CD4-positive, alpha-beta T cell treated with Interleukin-6 at 100 ng/mL for 8 hours (primary cell): ENCODE results near the gene PYGL.
"Not testable (repeated sequence)": the region's sequence is repeated elsewhere in the genome, so short reads cannot be mapped to it uniquely, and the experiment has no call there.

Experiments
- DNase-seq: peaks from one replicate; pipeline ENCODE4 v3.0.0-alpha.2; 2020; ENCODE audit warnings: mixed read lengths, low spot score

PYGL gene

DNA sequence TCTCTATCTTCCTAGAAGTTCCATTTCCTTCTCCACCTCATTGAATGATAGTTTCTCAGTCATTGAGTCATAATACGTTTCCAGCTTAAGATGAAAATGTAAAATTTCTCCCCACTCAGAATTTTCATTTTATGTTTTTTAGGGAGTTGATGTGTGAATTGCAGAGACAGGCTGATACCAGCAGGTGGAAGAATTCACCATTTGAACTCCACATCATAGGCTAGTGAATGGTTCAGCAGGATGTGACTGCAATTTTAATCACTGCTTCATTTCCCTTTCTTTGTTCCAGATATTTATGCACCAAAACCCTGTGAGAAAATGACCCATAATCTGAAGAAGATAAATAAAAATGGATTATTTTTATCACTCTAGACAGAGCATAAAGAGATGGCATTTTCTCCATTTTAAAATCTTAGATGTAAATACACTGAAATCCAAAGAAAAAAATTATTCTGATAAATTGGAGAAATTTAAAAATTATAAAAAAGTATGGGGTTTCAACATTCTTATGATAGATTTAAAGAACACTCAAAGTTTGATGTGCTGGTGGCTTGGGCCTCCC is 10.6 kb upstream of the PYGL start:
- DNase-seq, result no peak

DNA sequence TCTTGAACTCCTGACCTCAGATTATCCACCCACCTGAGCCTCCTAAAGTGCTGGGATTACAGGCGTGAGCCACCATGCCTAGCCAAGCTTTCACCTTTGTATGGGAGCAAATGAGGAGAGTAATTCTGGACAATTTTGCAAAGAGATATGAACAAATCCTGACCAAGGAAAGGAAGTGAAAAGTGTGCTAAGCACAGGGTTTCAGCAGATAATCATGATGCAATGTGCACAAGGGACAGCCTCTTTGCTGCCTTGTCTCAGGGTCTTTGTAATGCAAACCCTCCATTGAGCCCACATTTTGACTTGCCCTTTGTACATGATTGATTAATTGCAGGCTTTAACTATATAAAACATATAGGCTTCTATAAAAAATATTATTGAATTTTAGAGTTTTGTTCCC is 9.2 kb upstream of the PYGL start:
- no peak for DNase-seq

DNA sequence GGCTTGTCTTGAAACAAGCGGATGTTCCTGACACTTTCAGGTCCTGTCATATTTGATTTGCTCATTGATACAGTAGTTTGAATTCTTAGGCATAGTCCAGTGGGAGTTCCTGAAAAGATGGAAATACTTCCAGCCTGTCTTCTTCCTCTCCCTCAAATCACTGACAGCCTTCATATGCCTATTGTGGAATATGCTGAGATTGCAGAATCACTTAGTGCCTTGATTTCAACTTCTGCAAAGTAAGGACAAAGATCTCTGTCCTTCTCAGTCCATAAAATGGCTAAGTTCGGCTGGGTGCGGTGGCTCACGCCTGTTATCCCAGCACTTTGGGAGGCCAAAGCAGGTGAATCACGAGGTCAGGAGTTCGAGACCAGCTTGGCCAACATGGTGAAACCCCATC is 6.7 kb upstream of the PYGL start:
- no peak for DNase-seq

DNA sequence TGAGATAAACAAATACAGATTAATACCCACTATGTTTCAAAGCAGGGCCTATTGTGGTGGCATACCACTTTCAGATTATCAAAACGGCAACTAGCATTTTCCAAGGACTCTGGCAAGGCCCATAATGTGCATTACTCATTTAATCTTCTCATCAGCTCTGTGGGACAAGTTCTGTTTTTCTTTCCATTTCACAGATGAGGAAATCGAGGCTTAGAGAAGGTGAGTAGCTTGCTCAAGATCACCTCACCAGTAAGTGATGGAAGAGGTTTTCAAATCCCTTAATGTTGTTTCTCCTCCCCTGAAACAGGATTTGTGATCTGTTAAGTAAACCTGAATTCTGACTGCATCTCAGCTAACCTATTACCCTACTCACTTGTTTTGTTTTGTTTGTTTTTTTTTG is 3.9 kb upstream of the PYGL start:
- DNase-seq, result no peak

DNA sequence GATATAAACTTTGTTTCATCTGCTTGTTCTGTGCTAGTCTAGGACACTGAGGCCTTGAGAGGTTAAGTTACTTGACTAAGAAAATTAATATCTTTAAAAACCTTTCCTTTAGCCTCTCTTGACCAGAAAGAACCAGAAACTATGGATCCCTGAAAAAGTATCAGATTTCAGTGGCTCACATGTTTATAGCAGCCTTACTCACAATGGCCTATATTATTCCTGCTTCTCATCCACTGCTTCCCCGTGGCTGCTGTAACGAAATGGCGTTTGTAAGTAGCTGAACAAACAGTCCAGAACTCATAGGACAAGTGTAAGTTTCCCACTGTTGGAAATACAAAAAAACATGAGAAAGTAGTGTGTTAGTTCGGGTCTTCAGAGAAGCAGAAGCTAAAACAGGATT is 3.2 kb upstream of the PYGL start:
- DNase-seq, result no peak

DNA sequence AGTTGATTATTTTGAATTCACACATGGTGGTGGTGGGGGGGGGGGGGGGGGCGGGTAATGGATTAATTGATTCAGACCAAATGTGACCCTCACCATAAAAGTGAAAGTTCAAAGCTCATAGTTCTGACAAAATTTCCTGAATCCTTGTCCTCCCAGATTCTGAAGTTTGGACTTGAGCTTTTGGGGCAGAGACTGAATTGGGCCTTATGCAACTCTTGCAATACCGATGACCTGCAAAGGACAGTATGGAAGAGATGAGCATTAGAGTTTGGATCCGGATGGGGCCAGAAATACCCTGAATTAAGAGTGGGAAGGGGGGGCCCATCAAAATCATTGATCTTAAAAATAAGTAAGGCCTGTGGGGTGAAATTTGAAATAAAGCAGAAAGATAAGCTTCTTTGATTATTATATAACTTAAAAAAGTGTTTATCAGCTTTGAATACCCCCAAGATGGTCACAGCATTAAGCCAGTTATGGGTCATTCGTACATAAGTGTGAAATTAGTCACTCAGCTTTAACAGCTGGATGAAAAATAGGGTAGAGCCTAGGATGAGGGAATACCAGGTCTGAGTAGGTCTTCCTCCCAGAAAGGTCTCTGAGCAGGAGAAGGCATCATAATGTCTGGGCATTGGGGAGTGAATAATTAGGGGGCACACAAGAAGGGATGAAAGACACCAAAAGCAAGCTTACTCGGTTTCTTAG is 2.1 kb upstream of the PYGL start:
- no peak for DNase-seq

DNA sequence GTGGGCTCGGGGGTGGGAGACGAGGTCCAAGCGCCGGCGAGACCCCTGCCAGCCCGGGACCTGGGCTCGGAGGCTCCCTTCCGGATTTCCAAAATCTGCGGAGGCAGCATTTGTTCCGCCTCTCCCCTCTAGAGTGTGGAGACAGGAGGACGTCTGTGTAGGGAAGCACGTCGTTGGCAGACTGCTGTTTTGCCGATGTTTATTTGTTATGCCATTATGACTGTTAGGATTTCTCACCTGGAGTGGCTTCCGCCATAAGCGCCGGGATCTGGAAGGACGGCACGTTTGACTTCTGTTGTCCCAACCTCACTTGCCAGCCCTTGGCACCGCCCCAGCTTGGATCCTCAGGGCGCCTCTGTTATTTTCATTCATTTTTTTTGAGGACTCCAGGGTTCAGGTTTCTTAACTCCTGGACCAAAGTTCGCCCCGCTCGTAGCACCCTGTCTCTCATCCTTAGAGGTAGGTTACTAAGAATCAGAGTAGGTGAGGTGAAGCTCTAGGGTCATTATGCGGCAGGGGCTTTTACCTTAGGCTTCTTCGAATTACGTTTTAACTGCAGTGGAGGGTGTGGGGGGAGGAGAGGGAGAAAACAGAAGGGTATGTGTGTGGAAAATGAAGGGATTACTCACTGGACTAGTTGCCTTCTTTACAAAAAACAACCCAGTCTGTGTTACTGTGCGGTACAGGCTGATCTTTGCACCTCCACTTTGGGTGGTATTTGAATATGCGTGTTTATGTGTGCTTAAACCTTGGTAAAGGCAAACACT is 547 bp upstream of the PYGL start:
- DNase-seq, result no peak

DNA sequence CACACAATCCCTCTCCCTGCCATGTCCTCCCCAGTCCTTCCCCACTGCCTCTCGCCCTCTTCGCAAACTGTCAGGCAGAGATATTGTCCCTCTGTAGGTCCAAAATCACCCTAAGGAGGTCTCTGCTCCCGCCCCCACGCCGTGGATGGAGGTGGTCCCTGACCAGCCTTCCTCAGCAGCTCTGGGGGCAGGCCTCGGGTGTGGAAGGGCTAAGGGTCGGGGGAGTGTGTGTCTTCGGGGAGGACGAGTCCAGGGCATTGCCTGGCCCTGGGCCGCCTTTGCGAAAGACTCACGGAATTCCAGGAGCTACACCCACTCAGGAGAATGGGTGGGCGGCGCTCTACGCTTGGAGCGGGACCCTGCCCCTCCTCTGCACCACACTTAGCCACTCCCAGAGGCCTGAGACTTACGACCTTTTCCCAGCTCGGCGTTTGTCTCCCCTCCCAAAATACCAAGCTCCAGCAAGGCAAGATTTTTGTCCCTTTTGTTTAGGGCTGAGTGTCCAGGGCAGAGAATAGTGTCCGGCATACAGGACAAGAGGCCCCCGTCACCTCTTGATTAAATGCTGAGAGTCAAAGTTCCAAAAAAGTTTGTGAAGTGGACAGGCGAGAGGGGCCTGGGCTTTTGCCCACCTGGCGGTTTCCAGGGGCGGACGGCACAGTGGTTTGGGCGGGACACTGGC is 881 bp downstream of the PYGL start:
- DNase-seq, result no peak

DNA sequence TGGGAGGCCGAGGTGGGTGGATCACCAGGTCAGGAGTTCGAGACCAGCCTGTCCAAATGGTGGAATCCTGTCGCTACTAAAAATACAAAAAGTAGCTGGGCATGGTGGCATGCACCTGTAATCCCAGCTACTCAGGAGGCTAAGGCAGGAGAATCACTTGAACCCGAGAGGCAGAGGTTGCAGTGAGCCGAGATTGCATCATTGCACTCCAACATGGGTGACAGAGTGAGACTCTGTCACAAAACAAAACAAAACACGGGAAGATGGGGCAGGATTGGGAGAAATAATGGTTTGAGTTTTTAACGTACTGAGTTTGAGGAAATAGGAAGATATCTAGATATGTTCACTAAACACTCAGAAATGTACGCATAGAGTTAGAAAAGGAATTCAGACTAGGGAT is 2.6 kb downstream of the PYGL start:
- DNase-seq, result not testable (repeated sequence)

DNA sequence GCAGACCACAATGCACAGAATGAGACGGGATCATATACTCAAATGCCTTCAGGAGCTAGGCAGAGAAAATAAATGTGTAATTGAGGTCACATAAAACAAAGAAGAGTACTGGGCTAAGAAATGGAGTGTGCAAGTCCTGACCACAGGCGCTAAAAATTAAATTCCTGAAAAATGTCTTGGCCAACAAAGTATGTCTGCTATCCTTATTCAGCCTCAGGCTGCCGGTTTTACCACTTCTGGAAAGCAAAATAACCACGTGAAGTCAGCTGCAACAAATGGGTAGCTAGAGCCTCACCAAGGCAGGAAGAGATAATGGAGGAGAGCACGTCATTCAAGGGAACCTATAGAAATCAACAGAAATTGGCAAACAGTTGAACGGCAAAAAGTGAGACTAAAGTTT is 3.1 kb downstream of the PYGL start:
- DNase-seq, result no peak

DNA sequence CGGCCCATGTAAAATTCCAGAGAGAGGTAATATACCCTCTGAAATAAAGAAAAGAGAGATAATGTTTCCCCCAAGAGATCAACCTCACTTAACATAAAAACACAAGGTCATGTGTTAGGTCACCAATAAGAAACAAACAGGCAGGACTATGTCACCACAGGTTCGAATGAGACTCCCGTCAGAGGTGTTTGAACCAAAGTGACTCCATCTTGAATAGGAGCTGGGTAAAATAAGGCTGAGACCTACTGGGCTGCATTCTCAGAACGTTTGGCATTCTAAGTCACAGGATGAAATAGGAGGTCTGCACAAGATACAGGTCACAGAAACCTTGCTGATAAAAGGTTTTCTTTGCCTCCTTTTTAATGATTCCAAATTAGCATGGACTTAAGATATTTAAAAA is 6.5 kb downstream of the PYGL start:
- no peak for DNase-seq

DNA sequence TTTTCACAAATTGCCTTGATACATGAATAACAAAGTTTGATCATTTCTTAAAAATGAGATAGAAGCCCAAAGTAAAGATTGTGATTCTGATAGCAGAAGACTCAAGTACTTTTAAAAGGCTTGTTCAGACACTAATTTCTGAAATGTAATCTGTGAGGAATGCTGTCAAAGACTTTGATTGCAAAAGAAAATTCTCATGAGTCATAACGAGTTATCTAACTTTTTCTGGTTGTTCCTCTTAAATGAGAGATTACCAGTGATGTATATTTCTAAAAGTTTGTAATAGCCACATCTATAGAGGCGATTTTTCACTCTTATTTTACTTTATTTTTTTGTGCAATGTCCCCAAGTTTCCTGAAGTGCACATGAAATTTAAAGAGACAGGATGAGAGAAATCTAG is 7.0 kb downstream of the PYGL start:
- DNase-seq, result no peak

DNA sequence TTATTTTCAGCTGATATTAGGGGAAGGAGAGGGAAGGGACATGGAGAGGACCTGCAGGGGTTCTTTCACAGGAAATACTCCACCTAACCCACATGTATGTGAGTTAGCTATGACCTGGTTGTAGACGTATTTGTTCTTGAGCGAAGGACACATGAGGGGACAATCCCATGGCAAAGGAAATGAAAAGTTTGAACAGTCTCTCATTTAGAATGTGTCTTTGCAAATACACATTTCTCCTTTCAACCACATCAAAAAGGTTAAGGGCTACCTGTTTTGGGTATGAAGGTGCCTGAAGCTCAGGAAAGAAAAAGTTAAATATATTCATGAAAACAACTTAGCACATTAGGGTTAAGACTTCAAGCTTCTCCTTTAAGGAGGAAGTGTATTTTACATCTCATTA is 7.4 kb downstream of the PYGL start:
- no peak for DNase-seq

DNA sequence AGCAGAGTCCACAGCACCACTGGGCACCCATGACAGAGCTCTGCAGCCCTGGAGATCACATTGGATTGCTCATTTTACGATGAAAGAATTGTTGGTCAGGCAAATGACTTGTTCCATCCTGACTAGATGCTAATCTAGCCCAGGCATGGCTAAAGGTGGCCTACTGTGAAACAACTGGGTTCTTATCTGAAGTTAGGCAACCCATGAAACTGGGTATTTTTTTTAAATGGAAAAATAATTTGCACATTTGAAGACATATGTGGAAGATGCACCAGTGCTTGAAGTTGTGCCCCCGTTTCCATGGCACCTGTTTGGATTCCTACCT is 8.3 kb downstream of the PYGL start:
- DNase-seq, result no peak

DNA sequence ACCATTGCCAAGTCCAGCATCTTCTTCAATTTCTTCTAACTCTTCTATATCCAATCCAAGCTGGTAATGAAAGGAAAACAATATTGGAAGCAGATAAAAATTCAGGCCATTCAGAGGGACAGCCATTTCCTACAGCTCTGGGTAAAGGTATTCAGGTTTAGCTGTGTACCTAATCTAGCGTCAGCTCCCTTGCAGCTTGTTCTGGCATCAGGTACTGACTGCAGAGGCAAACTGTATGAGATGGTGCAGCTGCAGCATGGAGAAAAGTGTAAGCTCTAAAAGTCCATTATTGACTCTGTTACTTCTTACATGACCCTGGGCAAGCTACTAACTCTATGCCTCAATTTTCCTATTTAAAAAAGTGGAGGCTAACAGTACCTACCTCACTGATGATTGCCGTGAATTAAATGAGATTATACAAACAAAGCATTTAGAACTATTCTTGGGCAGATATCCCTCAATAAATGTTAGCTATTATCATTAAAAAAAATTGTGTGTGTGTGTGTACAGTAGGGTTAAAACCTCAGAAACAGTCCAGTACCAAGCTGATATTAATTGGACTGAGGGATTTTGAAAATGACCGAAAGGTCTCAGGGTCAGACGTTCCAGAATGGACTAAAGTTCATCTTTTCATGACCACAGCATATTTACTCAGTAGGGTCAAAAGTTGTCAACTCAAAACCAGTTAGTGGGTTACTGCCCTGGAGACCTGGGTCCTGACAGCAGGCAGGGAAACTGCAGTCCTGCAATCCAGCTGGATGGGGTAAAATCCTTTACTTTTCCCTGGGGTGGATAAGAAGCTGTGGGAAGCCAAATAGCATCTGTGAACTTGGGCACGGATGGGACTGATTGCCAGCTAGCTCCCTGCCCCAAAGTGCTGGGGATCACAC is 8.9 kb downstream of the PYGL start:
- DNase-seq, result no peak

DNA sequence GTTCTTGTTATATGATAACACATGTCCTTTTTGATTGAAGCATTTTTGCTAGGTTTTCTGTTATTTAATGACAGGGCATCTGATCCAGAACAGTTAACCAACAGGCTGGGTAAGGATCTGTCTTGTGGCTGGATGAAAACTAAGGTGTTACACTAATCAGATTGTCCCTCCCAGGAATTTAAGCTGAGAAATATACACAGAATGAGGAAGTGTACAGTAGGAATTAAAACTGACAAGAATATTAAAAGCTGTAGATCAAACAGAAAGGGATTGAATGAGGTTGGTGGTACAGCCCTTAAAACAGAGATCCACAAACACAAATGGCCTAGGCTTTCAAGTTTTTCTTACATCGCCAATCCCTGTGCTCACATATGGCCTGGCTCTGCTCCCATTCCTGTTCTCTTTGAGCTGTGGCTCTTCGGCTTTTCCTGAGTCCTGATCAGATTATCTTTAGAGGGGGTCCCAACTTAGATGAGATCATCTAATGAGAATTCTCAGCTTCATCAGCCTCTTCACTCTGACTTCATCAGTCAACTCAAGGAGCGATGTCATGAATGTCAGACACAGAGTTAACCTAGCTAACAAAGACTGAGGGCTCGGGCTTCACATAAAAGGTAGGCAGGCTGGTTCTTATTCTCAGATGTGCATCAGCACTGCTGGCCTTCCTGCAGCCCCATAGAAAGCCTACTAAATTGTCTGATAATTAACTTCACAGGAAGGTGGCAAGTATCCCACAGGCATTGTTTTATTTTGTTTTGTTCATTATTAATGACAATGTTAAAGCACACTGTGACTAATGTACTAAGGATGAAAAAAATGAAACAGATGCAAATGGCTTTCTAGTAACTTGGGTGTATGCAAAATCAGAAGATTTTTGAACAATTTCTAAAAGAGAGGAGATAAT is 11.4 kb downstream of the PYGL start:
- DNase-seq, result no peak

DNA sequence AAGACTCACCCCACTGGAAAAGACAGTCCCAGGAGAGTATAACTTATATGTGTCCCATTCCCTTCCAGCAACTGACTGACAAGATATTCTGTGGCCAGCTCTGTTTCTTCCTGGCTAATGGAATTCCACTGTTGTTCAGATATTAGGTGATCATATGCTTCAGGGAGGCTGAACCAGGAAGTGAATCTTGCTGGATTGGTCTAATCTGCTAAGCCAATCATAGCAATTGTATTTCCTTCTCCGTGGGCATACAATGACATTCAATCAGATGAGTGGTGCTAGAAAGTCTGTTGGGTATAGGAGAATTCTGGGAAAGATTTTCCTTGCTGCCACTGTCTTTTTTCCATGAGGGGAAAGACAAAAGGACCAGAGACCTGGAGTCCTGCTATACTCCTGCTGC is 12.1 kb downstream of the PYGL start:
- DNase-seq, result no peak

DNA sequence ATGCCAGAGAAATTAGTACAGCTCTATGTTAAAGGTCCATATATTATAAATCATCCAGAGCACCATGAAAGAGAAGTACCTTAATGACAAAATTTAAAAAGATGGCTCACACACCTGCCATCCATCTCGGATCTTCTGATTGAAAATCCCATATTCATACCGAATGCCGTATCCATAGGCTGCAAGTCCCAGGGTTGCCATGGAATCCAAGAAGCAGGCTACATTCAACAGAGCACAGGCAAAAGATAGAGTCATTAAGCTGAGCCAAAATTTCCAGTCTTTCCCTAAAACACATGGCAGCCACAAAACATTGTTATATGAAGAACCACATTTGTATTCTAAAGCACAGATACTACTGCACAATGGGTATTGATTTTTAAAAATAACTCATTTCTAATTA is 12.7 kb downstream of the PYGL start:
- DNase-seq, result no peak

DNA sequence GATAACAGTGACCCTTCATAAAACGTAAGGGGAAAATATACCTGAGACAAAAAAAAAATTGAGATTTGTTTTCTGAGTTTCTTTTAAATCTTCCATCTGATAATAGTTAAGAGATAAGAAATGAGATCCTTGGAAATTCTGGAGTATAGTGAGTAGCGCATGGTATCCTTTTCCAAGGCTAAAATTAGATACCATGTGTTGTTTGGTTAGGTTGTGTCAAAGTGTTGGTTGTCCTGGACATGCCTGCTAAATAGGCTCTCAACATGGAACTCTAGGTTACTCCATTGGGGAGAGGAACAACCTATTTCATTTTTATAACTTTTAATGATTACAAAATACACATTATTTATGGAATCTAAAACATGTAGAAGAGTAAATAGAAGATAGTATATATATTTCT is 14.8 kb downstream of the PYGL start:
- DNase-seq, result no peak

DNA sequence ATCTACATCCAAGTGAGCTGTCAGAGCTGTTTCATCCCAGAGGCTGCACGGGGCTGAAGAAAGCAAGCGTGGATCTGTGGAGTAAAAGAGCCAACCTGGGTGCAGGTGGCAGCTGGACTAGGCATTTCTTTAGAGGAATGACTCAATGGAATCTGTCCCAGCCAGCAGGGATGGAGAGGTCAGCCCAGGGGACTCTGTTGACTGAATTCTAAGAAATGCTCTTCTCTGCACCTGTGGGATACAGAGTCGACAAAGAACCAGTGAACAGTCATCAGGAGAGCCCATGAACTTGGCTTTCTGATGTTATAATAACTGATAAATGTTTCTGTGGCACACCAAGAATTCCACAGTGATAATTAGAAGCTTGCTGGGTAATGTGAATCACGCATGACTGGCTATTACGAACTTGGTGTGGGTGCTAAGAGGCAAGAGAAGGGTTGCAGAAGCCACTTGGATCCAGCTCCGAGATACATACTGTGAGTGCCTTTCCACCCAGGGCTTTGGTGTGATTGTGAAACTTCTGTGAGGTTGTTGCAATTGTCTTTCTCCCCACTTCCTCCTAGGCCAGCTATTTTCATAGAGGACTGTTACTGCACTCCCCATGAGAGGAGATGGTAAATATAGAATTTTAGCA is 16.2 kb downstream of the PYGL start:
- no peak for DNase-seq
